Hindlimb muscle (tissue), 1 donor: ENCODE results near the gene LYRM1. TPM values are rescaled to one million over a fixed set of nuclear protein-coding genes. Genes with fewer than 3 reads are reported as not detected.

Source experiments
- DNase-seq: peaks from one replicate; pipeline ENCODE4 v3.0.0-alpha.2; 2013
- polyA plus RNA-seq: library from polyadenylated mRNA; unstranded; fragments of 120-200 nt; gene quantifications from one replicate; pipeline ENCODE4 v1.2.1, GENCODE V29; 2013; ENCODE audit not compliant: insufficient read length

The LYRM1 gene
- polyA plus RNA-seq, 1 donor: 18.5 TPM

DNA sequence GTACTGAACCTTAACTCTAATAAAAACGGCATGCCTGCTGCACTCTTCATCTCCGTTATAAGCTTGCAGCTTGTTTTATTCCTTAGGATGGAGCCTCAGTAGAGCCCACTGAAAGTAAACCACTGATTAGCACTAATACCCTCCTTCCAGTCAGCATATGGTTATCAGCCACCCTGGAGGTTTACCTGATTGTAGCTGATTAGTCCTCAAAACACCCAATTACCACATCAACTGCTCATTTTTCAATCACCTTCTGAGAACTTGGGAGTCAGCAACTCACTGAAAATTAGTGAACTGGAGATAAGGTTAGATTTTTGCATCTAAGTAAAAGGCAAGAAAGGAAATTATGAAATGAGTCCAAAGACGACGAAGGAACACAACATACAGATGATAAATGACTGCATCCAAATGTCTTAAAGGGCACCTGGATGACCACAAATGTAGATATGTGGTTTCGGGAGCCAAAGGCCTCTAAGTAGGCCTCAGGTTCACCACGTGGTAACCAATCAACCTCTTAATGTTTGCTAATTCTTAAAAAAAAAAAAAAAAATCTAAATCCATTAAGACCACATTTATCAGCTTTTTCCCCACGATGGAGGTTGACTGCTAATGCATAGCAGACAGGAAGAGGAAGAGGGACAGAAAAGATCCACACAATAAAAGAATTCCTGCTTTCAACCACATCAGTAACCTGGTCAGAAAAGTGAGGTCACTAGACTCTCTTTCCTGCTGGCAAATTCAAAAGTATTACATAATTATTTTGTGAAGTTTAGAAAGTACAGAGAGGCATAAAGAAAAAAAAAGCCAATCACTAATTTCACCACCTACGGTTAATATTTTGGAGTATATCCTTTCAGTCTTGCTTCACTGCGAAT is 28.4 kb upstream of the LYRM1 start:
- no peak for DNase-seq

DNA sequence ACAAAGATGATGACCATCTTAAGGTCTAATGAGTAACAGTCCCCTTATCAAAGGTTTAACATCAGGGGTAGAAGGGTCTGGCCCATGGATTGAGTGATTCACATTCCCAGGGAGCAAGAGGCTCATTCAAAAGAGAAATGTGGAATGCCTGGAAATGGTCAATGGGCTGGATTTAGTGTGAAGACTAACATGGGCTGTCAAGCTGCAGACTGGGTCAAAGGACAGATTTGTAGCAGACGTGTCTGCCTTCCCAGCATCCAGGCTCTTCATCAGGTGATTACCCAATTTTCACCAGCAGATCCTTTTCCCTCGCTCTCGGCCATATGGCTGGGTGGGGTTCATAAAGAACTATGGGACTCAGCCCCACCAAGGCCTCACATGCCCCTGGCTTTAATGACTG is 27.2 kb upstream of the LYRM1 start:
- DNase-seq: no peak

DNA sequence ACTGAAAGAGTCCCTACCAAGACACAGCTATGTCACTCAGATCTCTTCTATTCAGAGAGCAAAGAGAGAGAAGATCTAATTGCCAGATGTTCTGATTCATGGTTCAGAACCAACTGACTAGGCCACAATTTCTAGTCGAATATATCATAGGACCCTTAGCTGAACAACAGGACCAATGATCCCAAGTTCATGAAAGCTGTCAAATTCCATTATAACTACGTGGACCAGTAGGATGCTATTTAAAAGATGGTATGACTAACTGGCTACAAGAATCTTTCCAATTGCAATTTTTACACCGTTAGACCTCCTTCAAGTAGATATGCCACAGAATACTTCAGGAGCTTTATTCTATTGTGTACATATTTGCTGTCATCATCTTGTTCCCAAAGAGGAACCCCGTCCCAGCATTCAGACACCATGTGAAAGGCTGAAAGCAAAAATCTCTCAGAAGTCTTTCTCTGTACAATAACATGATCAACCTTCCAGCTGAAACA is 26.4 kb upstream of the LYRM1 start:
- no peak for DNase-seq

DNA sequence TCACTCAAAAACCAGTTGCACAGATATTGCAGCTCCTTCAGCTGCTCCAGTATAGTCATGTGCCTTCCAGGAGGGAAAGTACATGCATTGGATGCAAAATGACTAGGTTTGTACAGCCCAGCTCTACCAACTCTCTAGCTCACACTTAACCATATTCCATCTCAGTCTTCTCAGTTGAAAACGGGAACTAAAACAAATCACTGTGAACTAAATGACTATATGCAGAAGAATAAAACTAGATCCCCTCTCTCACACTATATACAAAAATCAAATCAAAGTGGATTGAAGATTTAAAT is 25.3 kb upstream of the LYRM1 start:
- DNase-seq: no peak

DNA sequence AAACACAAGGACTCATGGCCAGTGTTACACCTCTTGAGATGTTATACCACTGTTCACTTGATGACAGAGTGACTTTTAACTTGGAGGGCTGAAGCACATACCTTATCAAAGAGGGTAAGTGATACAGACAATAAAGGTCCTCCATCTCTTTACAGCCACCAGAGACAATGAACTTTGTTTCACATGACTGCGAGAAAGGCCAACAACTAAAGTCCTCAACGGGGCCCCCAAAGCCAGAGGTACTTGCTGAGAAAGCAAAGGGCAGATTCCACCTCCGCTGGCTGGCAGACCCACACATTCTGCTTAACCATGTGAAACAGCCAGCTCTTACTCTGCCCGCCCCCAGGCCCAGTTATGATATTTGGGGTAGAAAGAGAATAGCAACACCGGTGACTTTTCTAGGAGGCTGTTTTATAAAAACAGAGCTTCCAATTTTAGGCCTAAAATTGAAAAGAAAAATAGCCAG is 21.9 kb upstream of the LYRM1 start:
- no peak for DNase-seq

DNA sequence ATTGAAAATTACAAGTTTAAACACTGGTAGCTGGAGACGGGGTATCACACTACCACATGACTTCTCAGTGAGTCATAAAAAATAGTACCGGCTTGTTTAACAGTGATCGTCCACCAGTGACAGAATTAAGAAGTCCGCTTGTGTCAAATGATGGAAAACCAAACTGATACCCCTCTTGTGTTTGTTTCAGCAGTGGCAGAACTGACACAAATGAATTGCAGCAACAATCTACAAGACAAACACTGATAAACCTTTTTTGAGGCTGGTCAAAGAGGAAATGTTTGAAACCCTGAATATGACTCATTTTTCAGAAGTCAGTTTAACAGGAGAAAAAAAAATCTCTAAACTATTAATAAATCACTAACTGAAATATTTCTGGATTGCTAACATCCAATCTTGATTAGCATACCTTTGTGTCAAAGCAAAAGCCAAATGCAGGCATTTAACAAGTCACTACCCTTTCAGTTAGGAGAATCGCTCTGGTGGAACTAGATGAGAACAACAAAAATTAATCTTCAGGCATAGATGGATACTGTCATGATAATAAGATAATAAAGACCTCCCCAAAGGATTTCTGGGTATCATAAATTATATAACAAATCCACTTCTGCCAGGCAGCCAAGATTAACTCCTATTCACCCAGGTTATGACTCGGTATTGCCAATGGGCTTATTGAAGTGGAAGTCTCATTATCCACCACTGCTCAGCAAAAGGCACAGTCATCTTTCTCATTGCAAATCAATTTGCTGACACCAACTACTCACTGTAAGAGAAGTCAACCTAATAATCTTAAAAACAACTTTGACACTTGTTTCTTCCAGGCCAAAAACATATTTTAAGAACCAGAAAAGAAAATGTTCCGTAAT is 21.2 kb upstream of the LYRM1 start:
- no peak for DNase-seq

DNA sequence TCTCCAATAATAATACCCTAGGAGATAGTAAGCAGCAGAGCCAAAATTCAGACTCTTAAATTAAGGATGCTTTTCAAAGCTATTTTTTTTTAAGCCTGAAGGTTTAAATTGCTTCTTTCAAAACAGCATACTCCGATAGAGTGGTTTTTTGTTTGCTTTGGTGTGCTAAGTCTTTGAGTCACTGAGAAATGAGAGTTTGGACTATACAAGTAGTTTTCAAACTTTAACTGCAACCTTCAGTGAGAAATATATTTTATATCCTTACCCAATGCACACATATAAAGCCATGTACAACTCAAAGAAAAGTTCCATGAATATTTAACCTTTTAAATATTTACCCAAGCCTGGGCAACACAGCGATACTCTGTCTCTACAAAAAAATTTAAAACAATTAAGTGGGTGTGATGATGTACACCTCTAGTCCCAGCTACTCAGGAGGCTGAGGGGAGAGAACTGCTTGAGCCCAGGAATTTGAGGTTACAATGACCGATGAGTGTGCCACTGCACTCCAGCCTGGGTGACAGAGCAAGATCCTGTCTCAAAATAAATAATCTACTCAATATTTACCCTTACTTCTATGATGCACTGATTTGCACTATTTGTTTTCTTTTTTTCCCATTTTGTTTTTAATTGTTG is 19.6 kb upstream of the LYRM1 start:
- DNase-seq: no peak

DNA sequence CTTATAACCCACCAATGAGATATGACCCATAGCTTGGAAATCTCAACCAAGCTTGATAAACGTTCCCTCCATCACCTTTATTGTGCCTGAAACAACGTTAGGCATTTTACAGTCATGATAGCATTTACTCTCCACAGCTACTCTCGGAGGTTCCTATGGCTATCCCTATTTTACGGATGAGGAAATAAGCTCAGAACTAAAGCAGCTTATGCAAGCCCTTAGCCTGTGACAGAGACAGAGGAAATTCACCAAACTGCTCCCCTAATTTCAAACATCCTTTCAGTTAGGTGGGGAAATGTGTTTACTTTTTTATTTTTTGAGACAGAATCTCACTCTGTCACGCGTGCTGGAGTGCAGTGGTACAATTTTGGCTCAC is 19.1 kb upstream of the LYRM1 start:
- no peak for DNase-seq

DNA sequence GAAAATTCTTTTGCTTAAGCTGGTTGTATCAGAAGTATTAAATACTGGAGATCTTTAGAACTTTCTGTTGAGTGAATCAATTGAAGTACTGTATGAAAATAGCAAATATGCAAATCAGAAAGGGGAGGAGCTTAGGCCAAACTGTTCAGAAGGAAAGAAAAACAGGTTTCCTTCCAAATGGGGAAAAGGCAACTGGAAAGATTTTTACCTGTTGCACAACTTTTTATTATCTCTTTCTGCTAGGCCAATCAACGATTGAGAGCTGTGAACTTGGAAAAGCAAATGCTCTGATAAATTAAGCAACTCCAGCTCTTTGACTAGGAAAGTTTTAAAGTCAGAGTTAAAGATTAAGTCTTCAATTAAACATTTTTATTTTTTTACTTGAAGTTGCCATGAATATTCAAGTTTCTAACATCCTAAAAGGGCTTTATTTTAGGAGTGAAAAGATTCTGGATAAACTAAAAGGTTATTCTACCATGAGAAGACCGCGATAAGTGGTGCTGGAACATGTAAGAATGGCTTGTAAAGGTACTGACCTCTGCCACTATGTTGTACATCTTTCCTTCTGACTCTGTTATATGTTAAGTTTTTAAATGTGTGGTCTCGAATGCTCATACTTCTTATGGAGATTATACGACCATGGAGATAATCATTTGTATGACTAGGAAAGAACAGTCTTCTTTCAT is 16.9 kb upstream of the LYRM1 start:
- no peak for DNase-seq

DNA sequence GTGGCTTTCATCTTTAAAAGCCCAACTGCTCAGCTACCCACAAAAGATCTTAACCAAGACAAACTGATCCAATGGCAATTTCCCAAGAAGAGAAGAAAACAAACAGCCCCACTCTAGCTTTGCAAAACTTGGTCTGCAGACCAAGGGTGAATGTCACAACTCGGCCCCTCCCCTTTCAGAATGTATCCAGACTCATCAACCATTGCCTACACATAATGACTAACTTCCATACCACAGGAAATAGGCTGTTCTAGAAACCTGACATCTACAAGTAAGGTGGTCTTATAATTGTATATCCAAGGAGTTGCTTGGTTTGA is 16.4 kb upstream of the LYRM1 start:
- DNase-seq: no peak

DNA sequence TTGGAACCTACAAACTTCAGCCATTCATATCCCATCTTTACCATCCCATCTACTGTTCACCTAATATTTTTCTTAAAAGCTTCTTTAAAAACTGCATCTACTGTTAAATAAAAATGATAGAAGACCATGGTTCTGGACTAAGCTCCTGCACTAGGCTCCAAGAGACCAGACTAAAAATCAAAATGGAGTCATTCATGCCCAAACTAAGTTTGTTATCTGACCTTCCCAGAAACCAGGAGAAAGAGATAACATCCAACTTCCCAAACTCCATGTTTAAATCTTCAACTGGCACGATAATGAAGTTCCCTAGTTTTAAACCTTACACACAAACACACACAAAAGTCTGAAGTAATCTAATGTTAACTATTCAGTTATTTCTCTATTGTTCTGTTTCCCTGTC is 14.3 kb upstream of the LYRM1 start:
- DNase-seq: no peak

DNA sequence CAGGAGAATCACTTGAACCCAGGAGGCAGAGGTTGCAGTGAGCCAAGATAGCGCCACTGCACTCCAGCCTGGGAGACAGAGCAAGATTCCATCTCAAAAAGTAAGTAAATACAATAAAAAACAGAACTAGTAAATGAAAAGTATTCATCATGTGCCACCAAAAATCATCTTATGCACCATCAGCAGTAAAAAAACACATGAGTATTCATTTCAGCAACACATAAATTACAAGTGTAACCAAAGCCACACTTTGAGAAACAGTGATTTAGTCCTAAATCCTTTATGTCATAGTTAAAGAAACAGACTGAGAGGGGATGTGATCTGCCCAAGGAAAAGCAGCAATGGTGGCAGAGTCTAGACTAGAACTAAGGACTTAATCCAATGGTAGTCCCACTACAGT is 13.4 kb upstream of the LYRM1 start:
- no peak for DNase-seq

DNA sequence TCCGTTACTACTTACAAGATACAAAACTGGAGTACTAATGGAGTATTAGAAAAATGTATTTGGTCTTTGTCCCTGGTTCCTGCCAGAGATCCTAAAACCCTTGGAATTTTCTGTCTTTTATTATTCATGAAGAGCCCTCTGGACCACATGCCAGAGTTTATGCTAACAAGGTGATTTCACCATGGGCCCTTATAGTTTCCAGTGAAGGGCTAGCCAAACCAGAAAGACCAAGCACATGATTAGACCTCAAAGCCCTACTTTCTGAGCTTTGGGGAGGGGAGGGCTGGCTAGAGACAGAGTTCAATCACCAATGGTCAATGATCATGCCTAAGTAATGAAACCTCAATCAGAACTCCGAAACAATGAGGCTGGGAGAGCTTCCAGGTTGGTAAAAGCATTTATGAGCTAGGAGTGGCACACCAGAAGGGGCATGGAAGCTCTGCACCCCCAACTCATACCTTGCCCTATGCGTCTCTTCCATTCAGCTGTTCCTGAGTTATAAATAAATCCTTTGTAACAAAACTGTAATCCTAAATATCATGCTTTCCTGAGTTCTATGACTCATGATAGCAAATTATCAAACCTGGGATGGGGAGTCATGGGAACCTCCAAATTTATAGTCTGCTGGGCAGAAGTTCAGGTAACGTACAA is 10.8 kb upstream of the LYRM1 start:
- no peak for DNase-seq

DNA sequence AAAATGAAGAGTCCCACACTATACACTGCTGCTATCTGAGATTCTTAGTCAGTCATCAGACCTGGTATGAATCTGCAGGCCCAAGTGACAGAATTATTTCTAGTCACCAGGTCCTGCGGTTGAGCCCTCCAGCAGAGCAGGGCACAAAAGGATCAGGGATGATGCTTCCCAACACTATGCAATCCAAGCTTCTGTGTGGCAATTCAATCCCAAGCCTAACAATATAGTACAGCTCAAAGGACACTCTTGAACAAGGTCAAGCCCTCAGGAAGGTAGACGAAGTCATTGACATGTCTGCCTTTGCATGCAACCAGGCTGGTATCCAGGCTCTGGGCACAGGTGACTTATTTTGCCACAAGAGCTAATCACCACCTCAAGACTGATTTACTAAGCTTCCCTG is 6.2 kb upstream of the LYRM1 start:
- no peak for DNase-seq

DNA sequence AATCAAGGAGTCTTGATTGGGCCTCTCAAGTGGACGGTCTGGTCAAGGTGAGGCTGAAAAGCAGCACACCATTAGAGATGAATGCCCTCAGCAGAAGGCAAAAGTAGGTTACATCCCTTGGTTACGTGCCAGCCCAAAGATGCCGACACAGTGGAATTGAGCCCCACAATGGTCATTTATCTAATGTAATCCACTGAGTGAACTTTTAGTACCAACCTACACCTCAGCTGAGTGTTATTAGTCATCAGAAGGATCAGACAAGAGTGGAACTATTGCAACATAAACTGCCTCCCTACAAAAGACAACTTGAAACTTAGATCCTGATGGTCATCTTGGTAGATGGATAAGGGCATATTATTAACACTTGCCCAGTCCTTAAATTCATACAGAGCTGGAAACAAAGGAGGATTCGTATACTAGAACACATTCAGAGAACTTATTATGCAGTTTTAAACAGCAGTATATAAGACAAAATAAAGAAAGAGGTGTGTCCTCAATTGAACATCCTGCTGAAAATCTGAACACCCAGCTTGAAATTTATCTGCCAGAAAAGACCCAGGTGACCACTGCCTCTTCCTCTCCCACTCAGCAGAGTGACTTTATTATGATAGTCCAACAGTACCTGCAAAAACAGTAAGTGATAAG is 3.2 kb upstream of the LYRM1 start:
- no peak for DNase-seq

DNA sequence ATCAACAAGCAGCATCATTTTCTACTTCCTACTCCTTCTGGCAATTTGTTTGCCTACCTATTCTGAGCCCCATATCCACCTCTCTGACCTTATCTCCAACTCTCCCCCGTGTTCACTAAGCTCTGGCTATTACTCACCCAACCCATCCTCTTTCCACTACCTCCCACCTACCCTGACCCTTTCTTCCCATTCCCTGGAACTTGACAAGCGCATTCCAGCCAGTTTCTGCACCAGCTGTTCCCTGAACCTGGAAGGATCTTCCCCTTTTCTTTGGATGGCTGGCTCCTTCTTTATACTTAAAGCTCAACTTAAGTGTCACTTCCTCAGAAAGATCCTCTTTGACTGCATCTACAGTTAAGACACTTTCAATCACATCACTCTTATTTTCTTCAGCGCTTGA is 2.6 kb upstream of the LYRM1 start:
- DNase-seq: no peak

DNA sequence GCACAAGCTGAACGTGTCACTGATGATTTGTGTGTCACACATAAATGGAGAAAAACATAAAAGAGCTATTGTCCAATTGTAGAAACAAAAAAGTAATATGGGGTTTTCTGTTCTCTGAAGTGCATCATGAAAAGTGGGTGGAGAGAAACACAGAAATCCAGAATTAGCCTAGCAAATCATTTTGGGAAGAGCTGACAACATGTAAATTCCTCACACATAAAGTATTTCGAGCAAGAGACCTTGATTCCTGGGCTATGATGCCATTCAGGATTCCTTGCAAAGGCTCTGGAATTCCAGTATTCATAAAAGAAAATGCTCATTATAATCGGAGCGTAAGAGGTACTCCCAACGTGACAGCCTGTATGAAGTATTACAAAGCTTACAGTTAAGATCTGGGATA is 1.5 kb upstream of the LYRM1 start:
- no peak for DNase-seq

DNA sequence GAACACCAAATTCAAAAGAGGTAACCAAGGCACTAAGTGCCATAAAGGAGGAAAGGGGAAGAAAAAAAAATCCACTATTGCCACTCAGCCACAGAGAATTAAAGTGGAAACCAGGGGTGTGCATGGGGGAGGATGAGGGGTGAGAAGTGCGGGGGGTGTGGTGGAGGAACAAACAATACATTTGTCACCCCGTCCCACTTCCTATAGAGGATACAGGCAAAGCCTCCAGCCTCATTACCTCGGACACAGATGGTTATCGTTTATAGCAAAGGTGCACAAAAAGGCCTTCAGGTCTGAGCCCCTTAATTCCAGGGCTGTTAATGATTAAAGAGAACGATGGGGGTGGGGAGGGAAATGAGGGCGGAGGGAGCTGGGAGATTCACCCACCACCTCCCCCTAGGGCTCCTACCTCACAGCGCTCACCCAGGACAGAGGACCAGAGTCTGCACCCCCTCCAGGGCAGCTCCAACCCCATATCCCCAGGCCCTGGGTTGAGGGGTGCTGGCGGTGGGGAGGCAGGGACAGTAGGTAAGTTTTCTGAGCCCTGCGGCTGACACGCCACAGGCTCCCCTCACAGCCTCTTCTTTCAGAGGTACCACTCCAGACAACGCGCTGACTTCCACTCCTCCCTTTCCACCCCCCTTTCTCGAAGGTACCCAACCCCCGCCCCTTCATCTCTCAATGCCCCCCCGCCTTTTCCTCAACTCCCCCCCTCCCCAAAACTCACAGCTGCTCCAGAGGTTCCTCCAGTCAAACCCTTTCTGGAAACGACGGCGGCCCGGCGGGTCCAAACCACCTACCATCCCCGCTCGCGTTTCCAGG is 883 bp upstream of the LYRM1 start:
- DNase-seq: no peak

DNA sequence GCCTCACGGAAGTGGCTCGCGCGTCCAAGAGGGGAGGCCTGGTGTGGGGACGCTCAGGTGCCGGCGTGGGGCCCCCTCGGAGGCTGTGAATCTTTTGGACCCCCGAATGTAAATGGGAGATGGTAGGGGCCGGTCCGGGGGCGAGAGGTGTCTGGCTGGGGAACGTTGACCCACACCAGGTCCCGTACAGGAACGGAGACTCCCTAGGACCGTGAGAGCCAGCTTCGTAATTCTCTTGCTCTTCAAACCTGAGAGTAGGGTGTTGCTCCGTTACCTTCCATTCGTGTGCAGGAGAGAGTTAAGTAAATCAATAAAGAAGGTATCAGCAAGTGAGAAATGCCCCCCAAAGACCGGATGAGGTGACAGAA is 481 bp downstream of the LYRM1 start:
- no peak for DNase-seq

DNA sequence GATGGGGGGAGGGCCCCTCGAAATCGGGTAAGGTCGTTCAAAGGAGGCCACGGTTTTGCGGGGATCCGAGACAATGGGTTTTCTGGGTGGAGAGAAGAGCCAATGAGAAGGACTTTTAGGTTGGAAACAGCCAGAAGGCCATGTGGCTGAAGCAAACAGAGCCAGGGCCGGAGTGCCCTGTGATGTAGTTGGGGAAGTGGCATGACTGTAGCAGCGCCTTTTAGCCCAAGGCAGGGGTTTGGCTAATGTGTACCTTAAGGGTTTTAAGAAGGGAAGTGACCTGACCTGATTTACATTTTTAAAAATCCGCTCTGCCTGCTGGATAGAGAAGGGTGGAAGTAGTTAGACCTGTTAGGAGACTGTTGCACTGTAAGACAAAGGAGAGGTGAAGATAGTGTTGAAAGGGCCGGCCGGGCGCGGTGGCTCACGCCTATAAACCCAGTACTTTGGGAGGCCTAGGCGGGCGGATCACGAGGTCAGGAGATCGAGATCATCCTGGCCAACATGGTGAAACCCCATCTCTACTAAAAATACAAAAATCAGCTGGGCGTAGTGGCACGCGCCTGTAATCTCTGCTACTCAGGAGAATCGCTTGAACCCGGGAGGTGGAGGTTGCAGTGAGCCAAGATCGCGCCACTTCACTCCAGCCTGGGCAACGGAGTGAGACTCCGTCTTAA is 1.0 kb downstream of the LYRM1 start:
- peak; percentile 59 for DNase-seq
